ENCODE results near the gene TNFRSF1A.

The TNFRSF1A gene

DNA sequence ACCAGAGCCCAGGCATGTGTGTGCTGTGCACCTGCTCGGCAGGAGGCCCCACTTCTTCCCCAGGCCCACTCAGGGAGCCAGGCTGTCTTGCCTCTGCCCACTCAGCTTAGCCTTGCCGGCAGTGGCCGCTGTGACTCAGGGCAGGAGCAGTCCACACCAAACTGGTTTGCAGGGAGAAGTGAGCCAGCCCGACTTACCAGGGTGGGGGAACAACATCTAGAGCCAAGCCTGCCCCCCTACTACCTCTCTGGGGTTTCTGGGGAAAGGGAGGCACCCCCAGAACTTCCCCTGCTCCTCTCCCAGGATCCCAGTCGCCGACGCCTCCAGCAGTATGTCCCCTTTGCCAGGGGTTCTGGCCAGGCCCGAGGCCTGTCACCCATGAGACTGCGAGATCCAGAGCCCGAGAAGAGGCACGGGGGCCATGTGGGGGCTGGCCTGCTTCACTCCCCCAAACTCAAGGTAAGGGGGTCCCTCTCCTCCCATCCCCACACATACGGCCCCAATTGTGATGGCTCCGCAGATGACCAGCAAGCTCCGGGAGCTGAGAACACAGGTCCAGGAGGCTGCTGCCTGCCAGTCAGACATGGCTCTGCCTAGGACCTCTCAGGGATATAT, 28.4 kb downstream of the TNFRSF1A start:
- Histone ChIP-seq H3K36me3 (ENCODE audit: control insufficient read depth, insufficient read depth, low read length) (peaks cover 5% of the 10 kb centered on the region; the same call in 1 of the 2 replicates), H3K27ac (ENCODE audit: low read length) (no peak overlapping the region), H3K4me1 (ENCODE audit: control insufficient read depth, insufficient read depth, low read length) (peaks cover 7% of the 10 kb centered on the region), H3K4me3 (ENCODE audit: low read length) (no peak overlapping the region), H3K9me3 (ENCODE audit: control insufficient read depth, insufficient read depth, low read length) (no peaks in the 10 kb centered on the region), H3K27me3 (ENCODE audit: control insufficient read depth, insufficient read depth, low read length) (no peaks in the 10 kb centered on the region)
- no CpG with 5 or more reads among the region's 14 CpGs for WGBS (ENCODE audit: insufficient coverage, insufficient read length)
- no peak for DNase-seq (ENCODE audit: low read depth, low spot score)

DNA sequence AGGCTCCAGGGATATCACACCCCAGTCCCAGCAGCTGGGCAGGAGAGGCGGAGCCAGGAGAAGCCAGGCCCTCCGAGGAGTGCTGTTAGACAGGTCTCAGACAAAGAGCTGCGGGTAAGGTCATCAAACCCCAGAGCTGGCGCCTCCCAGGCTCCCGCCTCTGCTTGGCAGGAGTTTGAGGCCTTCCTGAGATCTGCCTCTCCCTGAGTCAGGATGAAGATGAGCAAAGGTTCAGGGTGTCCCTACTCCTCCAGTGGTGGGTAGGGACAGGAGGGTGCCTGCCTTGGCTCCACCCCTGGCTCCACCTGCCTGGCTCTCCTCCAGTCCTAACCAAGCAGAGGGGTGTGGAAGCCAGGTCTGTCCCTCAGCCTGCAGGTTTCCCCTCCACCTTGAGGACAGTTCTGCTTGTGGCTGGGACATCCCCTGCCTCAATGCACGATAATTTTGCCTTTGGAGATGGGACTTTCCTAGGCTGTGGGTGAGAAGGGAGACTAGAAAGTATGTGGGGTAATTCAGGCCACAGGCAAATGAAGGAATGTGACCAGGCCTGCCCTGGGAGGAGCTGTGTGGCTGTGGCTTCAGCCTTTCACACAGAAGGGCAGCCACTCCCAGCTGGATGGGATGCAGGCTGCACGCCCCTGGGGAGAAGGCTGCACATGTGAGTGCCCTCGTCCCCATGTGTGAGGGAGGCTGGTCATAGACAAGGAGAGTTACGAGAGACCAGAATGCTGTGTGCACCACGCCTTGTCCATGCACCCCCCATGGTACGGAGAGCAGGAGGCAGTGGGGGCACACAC, 29.1 kb downstream of the TNFRSF1A start:
- no peak overlapping the region for H3K27ac ChIP-seq (ENCODE audit: low read length)
- H3K36me3 ChIP-seq (ENCODE audit: control insufficient read depth, insufficient read depth, low read length) = peaks cover 5% of the 10 kb centered on the region; the same call in 1 of the 2 replicates
- no peaks in the 10 kb centered on the region for H3K9me3 ChIP-seq (ENCODE audit: control insufficient read depth, insufficient read depth, low read length)
- H3K4me1 ChIP-seq (ENCODE audit: control insufficient read depth, insufficient read depth, low read length) = peaks cover 7% of the 10 kb centered on the region
- DNase-seq (ENCODE audit: low read depth, low spot score) = no peak
- H3K27me3 ChIP-seq (ENCODE audit: control insufficient read depth, insufficient read depth, low read length) = no peaks in the 10 kb centered on the region
- no peak overlapping the region for H3K4me3 ChIP-seq (ENCODE audit: low read length)
- WGBS (ENCODE audit: insufficient coverage, insufficient read length) = no CpG with 5 or more reads among the region's 11 CpGs

DNA sequence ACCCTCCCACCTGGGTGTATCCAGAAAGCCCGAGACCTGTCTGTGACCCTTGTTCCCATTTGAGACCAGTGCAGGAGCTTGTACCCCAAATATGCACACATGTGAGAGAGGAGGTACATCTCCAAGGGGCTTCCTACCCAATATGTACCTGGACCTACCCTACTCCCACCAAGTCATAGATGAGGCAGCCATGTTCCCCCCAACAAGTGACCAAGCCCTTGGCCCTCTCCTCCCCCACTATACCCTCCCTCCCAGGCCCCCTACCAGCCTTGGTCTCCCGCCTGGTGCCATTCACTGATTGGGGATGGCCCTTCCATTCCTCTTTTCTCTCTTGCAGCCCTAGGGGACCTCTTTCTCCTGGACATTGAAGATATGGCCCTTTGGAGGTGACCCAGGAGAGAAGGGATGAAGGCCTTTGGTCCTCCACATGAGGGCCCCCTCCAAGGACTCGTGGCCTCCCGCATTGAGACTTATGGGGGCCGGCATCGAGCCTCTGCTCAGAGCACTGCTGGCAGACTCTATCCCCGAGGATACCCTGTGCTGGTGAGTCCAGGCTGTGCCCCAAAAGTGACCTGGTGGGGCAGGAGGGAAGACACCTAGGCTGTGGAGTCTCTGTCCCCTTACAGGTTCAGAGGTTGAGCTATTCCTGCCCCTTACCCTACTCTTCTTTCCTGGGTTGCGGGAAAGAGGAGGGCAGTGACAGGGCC, 29.9 kb downstream of the TNFRSF1A start:
- no peak overlapping the region for H3K27ac ChIP-seq (ENCODE audit: low read length)
- no peaks in the 10 kb centered on the region for H3K9me3 ChIP-seq (ENCODE audit: control insufficient read depth, insufficient read depth, low read length)
- H3K36me3 ChIP-seq (ENCODE audit: control insufficient read depth, insufficient read depth, low read length) = peaks cover 5% of the 10 kb centered on the region; the same call in 1 of the 2 replicates
- H3K27me3 ChIP-seq (ENCODE audit: control insufficient read depth, insufficient read depth, low read length) = no peaks in the 10 kb centered on the region
- DNase-seq (ENCODE audit: low read depth, low spot score) = no peak
- no CpG with 5 or more reads among the region's 8 CpGs for WGBS (ENCODE audit: insufficient coverage, insufficient read length)
- no peak overlapping the region for H3K4me3 ChIP-seq (ENCODE audit: low read length)
- peaks cover 7% of the 10 kb centered on the region; the same call in 1 of the 2 replicates for H3K4me1 ChIP-seq (ENCODE audit: control insufficient read depth, insufficient read depth, low read length)

DNA sequence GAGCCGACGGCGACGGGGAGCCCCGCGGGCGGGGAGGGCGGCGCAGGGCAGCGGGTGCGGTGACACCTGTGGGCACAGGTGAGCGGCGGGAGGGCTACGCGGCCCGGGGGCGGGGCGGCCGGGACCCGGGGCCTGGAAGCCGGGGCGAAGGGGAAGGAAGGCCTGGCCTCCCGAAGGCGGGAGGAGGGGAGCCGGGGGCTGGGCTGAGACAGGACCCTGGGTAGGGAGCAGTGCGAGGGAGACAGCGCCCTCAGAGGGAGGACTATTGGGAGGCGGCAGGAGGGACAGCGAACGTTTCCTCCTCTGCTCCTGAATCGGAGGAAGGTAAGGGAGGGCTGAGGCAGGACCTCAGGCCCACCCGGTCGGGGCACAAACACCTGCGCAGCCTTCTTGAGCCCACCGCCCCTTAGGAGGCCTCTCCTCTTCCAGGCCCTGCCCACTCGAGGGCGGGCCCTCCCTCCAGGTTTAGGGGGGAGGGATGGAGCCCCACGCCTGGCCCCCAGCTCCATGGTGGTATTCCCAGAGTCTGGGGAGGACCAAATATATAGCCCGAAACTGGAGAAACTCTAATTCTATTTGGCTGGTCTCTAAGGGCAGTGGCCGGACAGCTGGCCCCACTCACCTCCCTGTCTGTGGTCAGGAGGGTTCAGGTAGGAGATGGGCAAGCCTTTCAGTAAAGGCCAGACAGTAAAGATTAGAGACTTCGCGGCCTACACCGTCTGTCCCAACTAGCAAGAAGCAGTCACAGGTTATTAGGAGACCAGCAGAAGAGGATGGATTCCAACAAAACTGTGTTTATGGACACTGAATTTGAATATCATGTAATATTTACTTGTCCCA, 30.9 kb downstream of the TNFRSF1A start:
- WGBS (ENCODE audit: insufficient coverage, insufficient read length) = no CpG with 5 or more reads among the region's 43 CpGs
- H3K27ac ChIP-seq (ENCODE audit: low read length) = no peak overlapping the region
- peaks cover 5% of the 10 kb centered on the region; the same call in 1 of the 2 replicates for H3K36me3 ChIP-seq (ENCODE audit: control insufficient read depth, insufficient read depth, low read length)
- DNase-seq (ENCODE audit: low read depth, low spot score) = no peak
- no peaks in the 10 kb centered on the region for H3K27me3 ChIP-seq (ENCODE audit: control insufficient read depth, insufficient read depth, low read length)
- peak overlapping the region; percentile 70; the same call in 1 of the 2 replicates for H3K4me3 ChIP-seq (ENCODE audit: low read length)
- peaks cover 7% of the 10 kb centered on the region; the same call in 1 of the 2 replicates for H3K4me1 ChIP-seq (ENCODE audit: control insufficient read depth, insufficient read depth, low read length)
- no peaks in the 10 kb centered on the region for H3K9me3 ChIP-seq (ENCODE audit: control insufficient read depth, insufficient read depth, low read length)

DNA sequence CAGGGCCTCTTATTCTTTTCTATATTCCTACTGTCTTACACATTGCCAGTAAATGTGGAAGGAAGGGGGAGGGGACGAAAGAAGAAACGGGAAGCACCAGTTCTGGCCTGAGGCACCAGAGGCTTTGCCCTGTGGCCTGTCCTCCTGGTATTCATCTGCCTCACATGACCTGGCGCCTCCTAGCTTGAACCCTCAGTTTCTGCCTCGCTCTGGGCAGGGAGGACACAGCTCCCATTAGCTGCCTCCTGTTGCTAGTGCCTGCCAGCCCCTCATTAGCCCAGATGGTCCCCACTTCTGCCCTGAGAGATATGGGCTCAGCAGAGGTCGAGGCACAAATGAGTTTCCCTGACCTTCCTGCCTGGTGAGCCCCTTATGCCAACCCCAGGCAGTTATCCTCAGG, 34.3 kb downstream of the TNFRSF1A start:
- no CpG with 5 or more reads among the region's 5 CpGs for WGBS (ENCODE audit: insufficient coverage, insufficient read length)
- peaks cover under 1% of the 10 kb centered on the region; the same call in 1 of the 2 replicates for H3K4me1 ChIP-seq (ENCODE audit: control insufficient read depth, insufficient read depth, low read length)
- no peaks in the 10 kb centered on the region for H3K27me3 ChIP-seq (ENCODE audit: control insufficient read depth, insufficient read depth, low read length)
- no peaks in the 10 kb centered on the region for H3K36me3 ChIP-seq (ENCODE audit: control insufficient read depth, insufficient read depth, low read length)
- DNase-seq (ENCODE audit: low read depth, low spot score) = no peak
- H3K9me3 ChIP-seq (ENCODE audit: control insufficient read depth, insufficient read depth, low read length) = no peaks in the 10 kb centered on the region
- no peak overlapping the region for H3K4me3 ChIP-seq (ENCODE audit: low read length)
- H3K27ac ChIP-seq (ENCODE audit: low read length) = no peak overlapping the region

DNA sequence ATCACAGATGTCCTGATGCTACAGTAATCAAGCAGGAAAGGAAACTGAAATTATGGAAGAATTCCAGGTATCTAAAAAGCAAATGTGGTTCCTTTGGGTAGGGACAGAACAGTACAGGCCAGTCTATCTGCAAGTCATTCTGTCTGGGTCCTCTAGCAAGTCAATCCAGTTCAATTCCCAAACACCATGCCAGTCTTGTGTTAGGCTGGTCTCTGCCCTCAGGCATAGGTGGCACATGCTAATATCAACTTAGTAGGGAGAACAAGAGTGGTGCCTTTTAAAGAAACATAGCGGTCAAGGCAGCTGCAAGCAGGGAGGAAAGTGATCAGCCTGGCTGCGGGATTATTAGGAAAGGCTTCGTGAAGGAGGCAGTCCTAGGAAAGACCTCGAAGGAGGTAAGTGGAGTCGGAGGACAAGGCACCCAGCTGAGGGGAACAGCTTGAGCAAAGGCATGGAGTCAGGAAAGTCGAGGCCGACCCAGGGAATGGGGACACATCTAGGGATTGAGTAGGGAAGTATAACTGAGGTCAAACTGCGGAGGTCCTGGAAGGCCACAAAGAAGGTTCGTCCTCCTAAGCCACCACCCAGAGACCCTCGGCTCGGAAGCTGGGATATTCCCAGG, 35.2 kb downstream of the TNFRSF1A start:
- Histone ChIP-seq H3K36me3 (ENCODE audit: control insufficient read depth, insufficient read depth, low read length) (no peaks in the 10 kb centered on the region), H3K27me3 (ENCODE audit: control insufficient read depth, insufficient read depth, low read length) (no peaks in the 10 kb centered on the region), H3K4me3 (ENCODE audit: low read length) (no peak overlapping the region), H3K27ac (ENCODE audit: low read length) (no peak overlapping the region), H3K9me3 (ENCODE audit: control insufficient read depth, insufficient read depth, low read length) (no peaks in the 10 kb centered on the region), H3K4me1 (ENCODE audit: control insufficient read depth, insufficient read depth, low read length) (no peaks in the 10 kb centered on the region)
- no CpG with 5 or more reads among the region's 11 CpGs for WGBS (ENCODE audit: insufficient coverage, insufficient read length)
- DNase-seq (ENCODE audit: low read depth, low spot score) = no peak

DNA sequence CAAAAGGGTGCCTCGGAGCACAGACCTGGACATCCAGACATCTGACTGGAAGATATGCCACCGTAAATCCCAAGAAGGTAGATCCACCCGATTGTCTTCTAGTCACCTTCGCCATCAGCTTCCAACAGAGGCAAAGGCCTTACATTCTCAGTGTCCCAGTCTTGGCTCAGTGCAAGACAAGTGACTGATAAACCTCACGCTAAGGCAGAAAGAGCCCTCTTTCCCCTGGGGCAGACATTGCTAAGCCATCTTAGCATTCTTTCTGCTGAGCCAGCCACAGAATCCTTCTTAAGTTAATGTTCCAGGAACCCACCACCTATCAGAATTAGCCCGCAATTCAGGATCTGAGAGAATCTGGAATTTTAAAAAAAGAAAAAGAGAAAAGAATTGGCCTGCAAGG, 35.7 kb downstream of the TNFRSF1A start:
- DNase-seq (ENCODE audit: low read depth, low spot score) = no peak
- H3K4me1 ChIP-seq (ENCODE audit: control insufficient read depth, insufficient read depth, low read length) = no peaks in the 10 kb centered on the region
- no peaks in the 10 kb centered on the region for H3K27me3 ChIP-seq (ENCODE audit: control insufficient read depth, insufficient read depth, low read length)
- no peak overlapping the region for H3K4me3 ChIP-seq (ENCODE audit: low read length)
- no peaks in the 10 kb centered on the region for H3K36me3 ChIP-seq (ENCODE audit: control insufficient read depth, insufficient read depth, low read length)
- no peaks in the 10 kb centered on the region for H3K9me3 ChIP-seq (ENCODE audit: control insufficient read depth, insufficient read depth, low read length)
- no CpG with 5 or more reads among the region's 6 CpGs for WGBS (ENCODE audit: insufficient coverage, insufficient read length)
- H3K27ac ChIP-seq (ENCODE audit: low read length) = no peak overlapping the region

DNA sequence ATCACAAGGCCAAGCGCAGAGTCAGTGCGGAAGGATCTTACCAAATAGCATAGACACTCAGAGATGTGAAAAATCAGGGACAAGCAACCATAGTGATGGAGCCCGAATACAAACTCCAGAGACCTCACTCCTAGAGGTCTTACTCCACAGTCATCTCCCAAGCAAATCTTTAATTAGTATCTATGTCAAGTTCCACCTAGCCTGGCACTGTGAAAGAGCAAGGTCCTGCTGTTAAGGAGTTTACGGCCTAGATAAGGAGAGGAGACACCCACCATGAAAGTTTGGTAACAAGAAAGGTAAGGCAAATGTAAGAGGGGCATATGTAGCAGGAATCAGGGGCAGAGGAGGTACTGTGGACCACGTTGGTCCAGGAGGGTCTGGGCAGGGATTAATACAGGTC, 38.8 kb downstream of the TNFRSF1A start:
- Histone ChIP-seq H3K27ac (ENCODE audit: low read length) (no peak overlapping the region), H3K27me3 (ENCODE audit: control insufficient read depth, insufficient read depth, low read length) (no peaks in the 10 kb centered on the region), H3K36me3 (ENCODE audit: control insufficient read depth, insufficient read depth, low read length) (no peaks in the 10 kb centered on the region), H3K4me1 (ENCODE audit: control insufficient read depth, insufficient read depth, low read length) (no peaks in the 10 kb centered on the region), H3K9me3 (ENCODE audit: control insufficient read depth, insufficient read depth, low read length) (no peaks in the 10 kb centered on the region), H3K4me3 (ENCODE audit: low read length) (no peak overlapping the region; the same call in 1 of the 2 replicates)
- DNase-seq (ENCODE audit: low read depth, low spot score) = no peak
- WGBS (ENCODE audit: insufficient coverage, insufficient read length) = no CpG with 5 or more reads among the region's 5 CpGs

DNA sequence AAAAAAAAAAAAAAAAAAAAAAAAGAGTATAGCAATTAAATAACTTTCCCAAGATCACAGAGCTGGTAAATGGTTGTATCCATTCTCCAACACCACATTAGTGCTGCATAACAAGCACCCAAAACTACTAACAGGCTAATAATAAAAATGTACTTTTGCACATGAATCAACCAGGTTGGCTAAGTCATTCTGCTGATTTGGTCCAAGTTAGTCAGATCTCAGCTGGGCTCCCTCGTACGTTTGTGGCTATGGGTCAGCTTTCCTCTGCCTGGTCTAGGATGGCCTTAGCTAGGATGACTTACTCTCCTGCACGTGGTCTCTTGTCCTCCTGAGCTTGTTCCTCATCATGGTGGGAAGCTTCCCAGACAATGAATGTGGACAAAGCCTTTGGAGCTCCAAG, 39.3 kb downstream of the TNFRSF1A start:
- H3K9me3 ChIP-seq (ENCODE audit: control insufficient read depth, insufficient read depth, low read length) = no peaks in the 10 kb centered on the region
- no peak overlapping the region for H3K4me3 ChIP-seq (ENCODE audit: low read length)
- no peak for DNase-seq (ENCODE audit: low read depth, low spot score)
- H3K4me1 ChIP-seq (ENCODE audit: control insufficient read depth, insufficient read depth, low read length) = no peaks in the 10 kb centered on the region
- H3K27ac ChIP-seq (ENCODE audit: low read length) = no peak overlapping the region
- no peaks in the 10 kb centered on the region for H3K36me3 ChIP-seq (ENCODE audit: control insufficient read depth, insufficient read depth, low read length)
- no peaks in the 10 kb centered on the region for H3K27me3 ChIP-seq (ENCODE audit: control insufficient read depth, insufficient read depth, low read length)
- WGBS (ENCODE audit: insufficient coverage, insufficient read length) = no CpG with 5 or more reads among the region's 3 CpGs
